Measurements from ENCODE around the gene TSPO.

The TSPO gene

GRCh38 chr22:43182118-43182517 lies 30.8 kb downstream of the TSPO start:
- TF ChIP-seq CTCF (IDR thresholded peaks at IDR 0.05; ENCODE audit: low read depth, low read length): no peak
- Histone ChIP-seq H3K9me3 (no peaks in the 10 kb centered on the region), H3K27me3 (no peaks in the 10 kb centered on the region), H3K4me3 (ENCODE audit: low read depth, low read length) (no peak overlapping the region), H3K36me3 (peaks cover 71% of the 10 kb centered on the region), H3K4me1 (peaks cover 3% of the 10 kb centered on the region; the same call in 1 of the 2 replicates)
- no peak for DNase-seq

GRCh38 chr22:43182726-43183125 lies 31.4 kb downstream of the TSPO start:
- Histone ChIP-seq H3K4me3 (ENCODE audit: low read depth, low read length) (no peak overlapping the region), H3K4me1 (peaks cover 3% of the 10 kb centered on the region; the same call in 1 of the 2 replicates), H3K36me3 (peaks cover 67% of the 10 kb centered on the region), H3K9me3 (no peaks in the 10 kb centered on the region), H3K27me3 (no peaks in the 10 kb centered on the region)
- DNase-seq: no peak
- TF ChIP-seq CTCF (IDR thresholded peaks at IDR 0.05; ENCODE audit: low read depth, low read length): no peak

GRCh38 chr22:43183496-43184277 lies 32.3 kb downstream of the TSPO start:
- no peak for DNase-seq
- no peaks in the 10 kb centered on the region for H3K27me3 ChIP-seq
- no peak for TF ChIP-seq CTCF (IDR thresholded peaks at IDR 0.05; ENCODE audit: low read depth, low read length)
- peaks cover 61% of the 10 kb centered on the region for H3K36me3 ChIP-seq
- H3K9me3 ChIP-seq: no peaks in the 10 kb centered on the region
- H3K4me1 ChIP-seq: peaks cover 3% of the 10 kb centered on the region; the same call in 1 of the 2 replicates
- H3K4me3 ChIP-seq (ENCODE audit: low read depth, low read length): no peak overlapping the region

GRCh38 chr22:43185860-43186261 lies 34.5 kb downstream of the TSPO start:
- Histone ChIP-seq H3K27me3 (no peaks in the 10 kb centered on the region), H3K4me1 (peaks cover 3% of the 10 kb centered on the region; the same call in 1 of the 2 replicates), H3K36me3 (peaks cover 39% of the 10 kb centered on the region), H3K4me3 (ENCODE audit: low read depth, low read length) (peak overlapping the region; percentile 85), H3K9me3 (no peaks in the 10 kb centered on the region)
- no peak for TF ChIP-seq CTCF (IDR thresholded peaks at IDR 0.05; ENCODE audit: low read depth, low read length)
- peak; percentile 61 for DNase-seq

- H3K36me3 ChIP-seq: peaks cover 32% of the 10 kb centered on the region
- no peaks in the 10 kb centered on the region for H3K9me3 ChIP-seq
- peak; percentile 80 for DNase-seq
- peak within 1 kb of the TSS; percentile 85 for H3K4me3 ChIP-seq (ENCODE audit: low read depth, low read length)
- H3K27me3 ChIP-seq: no peaks in the 10 kb centered on the region
- TF ChIP-seq CTCF (IDR thresholded peaks at IDR 0.05; ENCODE audit: low read depth, low read length): no peak
- peaks cover 3% of the 10 kb centered on the region; the same call in 1 of the 2 replicates for H3K4me1 ChIP-seq
Measured at GRCh38 chr22:43186272-43187170, 35.2 kb downstream of the TSPO start, which contains the start of gene TTLL12. Gene TTLL12 (minus strand): TSS chr22:43187134. CDS start chr22:43187069, 65 bp downstream.
